Stimulated activated CD8-positive, alpha-beta memory T cell treated with anti-CD3 and anti-CD28 coated beads, Interleukin-15, amount 100 ng/mL, for 48 hours (primary cell): ENCODE results near the gene NUP42.

Experiments
- DNase-seq, 2 donors: peaks; one replicate each; pipeline ENCODE4 v3.0.0-alpha.2; 2020; ENCODE audit warnings: low read depth in 2 of 2

Gene NUP42

DNA sequence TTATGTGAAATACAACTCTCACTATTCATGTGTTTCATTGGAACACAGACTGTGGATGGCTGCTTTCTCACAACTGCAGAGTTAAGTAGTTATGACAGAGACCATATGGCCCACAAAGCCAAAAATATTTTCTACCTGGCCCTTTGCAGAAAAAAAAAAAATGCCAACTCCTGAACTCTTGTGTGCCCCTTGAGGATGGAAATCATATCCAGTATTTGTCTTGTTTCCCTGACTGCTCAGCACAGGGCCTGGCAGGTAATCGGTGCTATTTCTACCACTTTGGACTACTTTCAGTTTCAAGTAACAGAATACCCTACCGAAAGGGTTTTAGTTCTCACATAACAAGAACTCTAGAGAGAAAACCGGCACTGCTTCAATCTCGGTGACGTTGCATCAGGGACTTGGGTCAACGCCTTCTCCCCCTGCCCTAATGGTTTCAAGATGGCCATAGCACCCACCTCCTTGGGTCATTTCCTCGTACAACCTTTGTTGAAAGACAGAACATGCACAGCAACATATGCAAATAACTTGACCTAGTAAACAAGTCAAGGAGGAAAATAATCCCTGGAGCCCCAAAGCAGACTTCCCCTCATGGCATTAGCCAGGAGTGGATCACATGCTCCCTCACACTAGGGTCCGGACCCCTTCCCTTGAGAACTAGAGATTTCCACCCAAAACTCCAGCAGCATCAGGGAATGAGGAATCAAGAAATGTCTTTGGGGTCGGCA lies 52.9 kb downstream of the NUP42 start:
- no peak for DNase-seq

DNA sequence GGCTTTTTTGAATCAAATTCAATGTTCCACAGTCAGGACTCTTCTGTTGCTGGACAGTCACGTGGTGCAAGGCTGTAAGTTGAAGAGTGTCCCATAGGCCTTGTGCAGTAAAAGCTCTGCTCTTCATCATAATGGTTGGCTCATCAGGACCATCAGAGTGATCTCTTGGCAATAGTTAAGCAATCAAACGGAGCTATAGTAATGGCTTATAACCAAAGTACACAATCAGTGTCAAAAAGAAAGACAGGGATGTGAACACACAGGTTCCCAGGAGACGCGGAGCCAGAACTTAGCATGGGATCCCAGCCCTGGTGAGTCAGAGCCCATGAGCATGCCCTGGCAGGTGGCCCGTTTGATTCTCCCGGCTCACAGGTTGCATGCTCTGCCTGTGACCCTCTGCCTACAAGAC lies 54.0 kb downstream of the NUP42 start:
- no peak for DNase-seq

- no peak for DNase-seq
Measured at GRCh38 chr7:23237000-23237399, 55.2 kb downstream of the NUP42 start.

DNA sequence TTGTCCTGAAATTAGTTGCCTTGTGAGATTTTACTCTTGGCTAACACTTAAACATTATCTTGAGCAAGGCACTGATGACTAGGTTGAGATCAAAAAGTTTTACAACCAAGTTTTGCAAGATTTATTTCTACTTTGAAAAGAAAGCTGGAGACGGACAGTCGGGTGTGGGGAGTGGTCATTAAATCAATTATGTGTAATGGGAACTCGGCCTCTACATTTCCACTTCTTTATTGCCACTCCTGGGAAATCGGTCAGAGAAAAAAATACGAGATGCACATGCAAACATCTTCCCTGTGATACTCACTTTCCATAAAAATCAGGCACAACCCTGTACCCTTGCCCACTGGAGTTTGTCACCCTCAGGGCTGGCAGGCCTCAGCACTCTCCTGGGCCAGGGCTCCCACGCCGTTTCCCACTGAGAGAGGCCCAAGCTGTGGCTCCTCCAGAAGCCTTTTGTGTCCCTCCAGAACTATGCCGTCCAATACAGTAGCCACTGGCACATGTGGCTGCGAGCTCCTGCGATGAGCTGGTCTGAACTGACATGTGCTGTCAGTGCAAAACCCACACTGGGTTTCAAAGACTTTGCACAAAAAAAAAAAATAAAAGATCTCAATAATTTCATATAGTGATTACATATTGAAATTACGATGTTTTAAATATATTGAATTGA lies 57.3 kb downstream of the NUP42 start:
- no peak for DNase-seq

GRCh38 chr7:23239698-23240097 lies 57.9 kb downstream of the NUP42 start:
- DNase-seq = no peak

- no peak for DNase-seq
Measured at GRCh38 chr7:23242321-23242720, 60.5 kb downstream of the NUP42 start.

GRCh38 chr7:23242935-23243334 lies 61.1 kb downstream of the NUP42 start:
- no peak for DNase-seq

- DNase-seq = no peak
Measured at GRCh38 chr7:23246555-23246954, 64.7 kb downstream of the NUP42 start, which contains the start of gene GPNMB. GPNMB (plus strand) TSS chr7:23246775; CDS start chr7:23246858, 83 bp downstream.

GRCh38 chr7:23247046-23247602 lies 65.3 kb downstream of the NUP42 start:
- no peak for DNase-seq

DNA sequence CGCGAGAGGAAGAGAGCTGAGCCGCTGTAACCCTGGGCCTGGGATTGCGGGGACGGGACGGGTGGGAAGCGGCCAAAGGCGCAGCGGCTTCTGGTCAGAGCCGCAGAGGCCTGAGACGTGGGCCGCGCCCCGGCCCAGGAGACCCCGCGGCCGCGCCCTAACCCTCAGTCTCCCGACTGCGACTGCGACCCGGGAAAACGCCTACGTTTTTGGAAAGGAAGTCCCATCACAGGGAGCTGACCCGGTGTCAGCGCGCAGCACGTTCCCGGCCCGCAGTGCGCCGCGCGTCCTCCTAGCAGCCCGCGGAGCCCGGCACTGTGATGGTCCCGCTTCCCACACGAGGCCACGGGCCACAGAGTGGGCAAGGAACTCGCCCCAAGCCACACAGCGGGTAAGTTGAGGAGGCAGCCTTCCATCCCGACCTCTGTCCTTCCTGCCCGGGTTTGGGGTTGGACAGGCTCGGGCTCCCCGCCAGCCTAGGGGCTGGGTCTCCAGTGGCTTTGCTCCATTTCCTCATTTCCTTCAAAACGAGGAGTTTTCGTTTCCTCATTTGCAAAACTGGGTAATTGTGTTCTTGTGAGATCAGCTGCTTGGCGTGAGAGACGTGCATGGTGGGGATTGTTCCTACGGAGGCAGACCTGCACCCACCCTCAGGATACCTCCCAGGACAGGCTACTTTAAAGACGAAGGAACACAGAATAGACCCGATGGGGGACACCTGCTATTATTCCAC lies 65.9 kb downstream of the NUP42 start:
- DNase-seq = no peak

DNA sequence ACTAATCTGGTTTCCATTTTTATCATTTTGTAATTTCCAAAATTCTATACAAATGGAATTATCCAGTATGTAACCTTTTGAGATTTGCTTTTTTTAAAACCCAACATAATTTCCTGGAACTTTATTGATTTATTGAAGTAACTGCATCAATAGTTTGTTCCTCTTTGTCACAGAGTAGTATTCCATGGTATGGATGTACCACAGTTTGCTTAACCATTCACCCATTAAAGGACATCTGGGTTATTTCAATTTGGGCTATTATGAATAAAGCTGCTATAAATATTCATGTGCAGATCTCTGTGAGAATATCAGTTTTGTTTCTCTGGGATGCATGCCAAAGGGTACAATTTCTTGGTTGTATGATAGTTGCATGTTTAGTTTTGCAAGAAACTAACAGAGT lies 67.6 kb downstream of the NUP42 start:
- no peak for DNase-seq
